ENCODE results near the gene ZNF878.

The ZNF878 gene

DNA sequence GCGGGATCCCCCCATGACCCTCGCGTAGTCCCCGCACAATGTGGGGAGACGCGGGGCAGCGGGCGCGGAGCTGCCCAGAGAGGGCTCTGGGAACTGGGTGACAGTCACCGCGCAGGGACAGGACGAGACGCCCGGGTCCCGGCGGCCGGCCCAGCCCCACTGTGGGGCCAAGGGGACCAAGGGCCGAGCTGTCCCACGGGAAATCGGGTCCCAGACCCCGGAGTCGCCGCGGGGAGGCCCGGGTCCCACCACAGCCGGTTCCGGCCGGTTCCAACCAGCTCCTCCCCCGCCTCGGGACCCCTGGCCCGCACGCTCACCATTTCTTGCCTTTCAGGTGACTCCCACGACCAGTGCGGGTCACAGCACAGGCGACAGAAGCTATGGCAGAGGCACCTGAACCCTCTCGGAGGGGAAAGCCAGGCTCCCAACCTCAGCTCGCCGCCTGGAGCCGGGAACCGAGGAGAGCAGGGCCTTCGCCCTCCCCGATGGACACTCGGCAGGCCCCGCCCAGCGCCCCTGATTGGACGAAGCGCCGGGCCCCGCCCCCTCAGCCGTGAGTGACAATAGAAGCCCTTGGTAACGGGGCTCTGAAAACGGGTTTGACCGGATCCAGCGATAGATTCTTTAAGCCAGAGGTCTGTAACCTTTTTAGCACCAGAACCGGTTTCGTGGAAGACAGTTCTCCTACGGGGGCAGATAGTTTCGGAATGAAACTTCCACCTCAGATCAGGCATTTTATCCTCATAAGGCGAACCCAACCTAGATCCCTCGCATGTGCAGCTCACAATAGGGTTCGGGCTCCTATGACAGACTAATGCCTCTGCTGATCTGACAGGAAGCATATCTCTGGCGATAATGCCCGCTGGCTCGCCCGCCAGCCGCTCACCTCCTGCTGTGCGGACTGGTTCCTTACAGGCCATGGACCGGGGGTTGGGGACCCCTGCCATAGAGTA lies 17.3 kb downstream of the ZNF878 start, which contains the start of gene ZNF433:
TSS of gene ZNF433 (minus strand) at position 460 of the 953 bp plus-strand sequence. CDS start at position 320, 140 bp downstream.
- peak; percentile 45 to 80 (median 65) for DNase-seq (ENCODE audit: low read depth in 3 of 3)

GRCh38 chr19:12034620-12035019 lies 18.1 kb downstream of the ZNF878 start:
- DNase-seq (ENCODE audit: low read depth in 3 of 3), result no peak

DNA sequence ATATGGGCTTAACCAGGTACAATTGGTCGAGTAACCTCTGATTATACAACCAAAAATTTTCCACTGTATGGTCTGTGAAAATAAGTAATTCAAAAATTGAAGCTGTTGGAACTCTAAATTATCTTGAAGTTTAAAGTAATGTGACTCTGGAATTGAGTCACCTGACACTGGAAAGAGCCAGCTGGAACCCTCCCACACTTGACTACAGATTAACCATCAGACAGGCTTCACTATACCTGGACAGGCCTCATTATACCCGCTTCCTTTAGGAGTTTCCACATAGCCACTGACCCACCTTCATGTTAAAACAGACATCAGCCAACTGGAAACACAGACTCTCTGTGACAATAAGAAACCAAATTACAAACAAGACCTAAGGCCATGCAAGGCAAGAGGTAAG lies 18.6 kb downstream of the ZNF878 start:
- no peak for DNase-seq (ENCODE audit: low read depth in 3 of 3)

GRCh38 chr19:12015753-12016116 lies 37.0 kb downstream of the ZNF878 start:
- no peak for DNase-seq (ENCODE audit: low read depth in 3 of 3)

GRCh38 chr19:12015015-12015752 lies 37.6 kb downstream of the ZNF878 start:
- DNase-seq (ENCODE audit: low read depth in 3 of 3), result no peak

DNA sequence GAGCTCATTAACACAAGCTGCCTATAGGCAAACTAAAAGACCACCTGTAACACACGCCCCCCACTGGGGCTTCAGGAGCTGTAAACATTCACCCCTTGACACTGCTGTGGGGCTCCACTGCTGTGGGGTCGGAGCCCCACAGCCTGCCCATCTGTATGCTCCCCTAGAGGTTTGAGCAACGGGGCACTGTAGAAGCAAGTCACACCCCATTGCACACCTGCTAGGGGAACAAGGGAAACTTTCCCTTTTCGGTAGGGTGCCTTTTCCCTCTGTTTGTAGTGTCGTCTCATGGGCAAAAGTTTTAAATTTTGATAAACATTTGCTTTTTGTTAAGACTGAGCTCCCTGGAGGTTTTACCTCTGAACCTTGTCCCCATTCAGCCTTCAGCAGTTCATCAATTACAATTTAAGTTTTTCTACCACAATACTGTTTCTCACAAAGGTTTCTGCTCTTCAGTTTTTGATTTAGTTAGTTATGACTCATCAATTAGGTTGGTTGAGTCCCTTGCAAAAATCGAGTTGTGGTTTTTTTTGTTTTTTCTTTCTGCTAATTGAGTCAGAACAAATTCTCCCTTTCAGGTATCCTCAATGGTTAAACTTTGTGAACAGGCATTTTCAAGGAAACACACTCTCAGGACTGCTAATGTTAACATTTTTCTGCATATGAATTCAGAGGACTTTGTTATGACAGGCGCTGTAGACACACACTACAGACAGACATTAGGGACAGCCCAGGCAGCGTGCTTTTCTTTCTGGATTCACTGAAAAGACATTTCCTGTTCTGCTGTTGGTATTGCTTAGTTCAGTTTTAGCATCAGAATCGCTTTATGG lies 52.4 kb downstream of the ZNF878 start:
- DNase-seq (ENCODE audit: low read depth in 3 of 3), result no peak

DNA sequence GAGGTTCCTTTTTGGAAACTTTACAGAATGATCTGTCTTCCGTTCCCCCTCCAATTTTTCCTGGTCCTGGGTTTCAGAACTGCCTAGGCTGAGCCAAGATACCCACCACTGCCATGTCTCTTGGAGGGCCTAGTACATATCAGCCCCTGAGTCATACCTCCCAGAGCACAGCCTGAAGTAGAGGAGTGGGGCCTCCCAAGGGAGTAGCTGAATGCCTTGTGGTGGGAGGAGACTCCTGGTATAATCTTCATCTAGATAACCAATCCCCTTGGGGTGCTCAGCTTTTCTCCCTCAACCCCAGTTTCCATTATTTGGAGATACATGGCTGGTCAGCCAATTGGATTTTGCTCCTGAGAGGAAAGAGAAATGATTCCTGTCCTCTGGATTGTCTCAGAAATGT lies 57.6 kb downstream of the ZNF878 start:
- DNase-seq (ENCODE audit: low read depth in 3 of 3), result no peak
